GM12878 (cell line): ENCODE data around the gene CNR2. TPM values are rescaled to one million over a fixed set of nuclear protein-coding genes. Genes with fewer than 3 reads are reported as not detected.

Experiments used
- ATAC-seq: fragments of 200-7000 bp; cut with Tn5 transposase; 3 replicates; pipeline ENCODE4 v1.9.1; 2020; ENCODE audit warnings: mild to moderate bottlenecking, moderate library complexity
- BruUV-seq: library from RNA; stranded (reverse); fragments of 400-500 nt; replicated peaks from 2 replicates; lab custom pipeline; 2021; lab: Mats Ljungman, UMichigan
- CTCF ChIA-PET: fragments of 300-600 bp; sonication (Branson Sonifier 250); formaldehyde crosslinking; extraction: SDS; loops from one replicate; lab custom pipeline; 2021; ENCODE audit warnings: inconsistent platforms; lab: Yijun Ruan, JAX
- POLR2A ChIA-PET: fragments of 350-600 bp; formaldehyde crosslinking; extraction: SDS; loops from one replicate; lab custom pipeline; 2021; ENCODE audit warnings: inconsistent platforms; lab: Charles Lee
- RAD21 ChIA-PET: fragments of 300-600 bp; sonication (Branson Sonifier 250); formaldehyde crosslinking; loops from one replicate; lab custom pipeline; 2023; ENCODE audit warnings: antibody characterized with exemption; ENCODE audit not compliant: unreplicated experiment; lab: Charles Lee
- SMC1A ChIA-PET: fragments of 300-600 bp; sonication (Branson Sonifier 250); formaldehyde crosslinking; loops from one replicate; lab custom pipeline; 2023; ENCODE audit not compliant: unreplicated experiment, uncharacterized antibody; lab: Charles Lee
- DNase-seq: peaks from one replicate; pipeline ENCODE4 v3.0.0-alpha.2; 2011; ENCODE audit warnings: low read depth, low spot score
- FAIRE-seq: peaks from 3 replicates; lab custom pipeline; 2011; peaks lifted over from hg19 to GRCh38; lab: Jason Lieb, UNC
- H2AFZ ChIP-seq: 2 replicates; pipeline ENCODE4 v1.6.0; 2011; ENCODE audit warnings: low read depth, low read length, control low read depth; ENCODE audit not compliant: control insufficient read depth
- H3K27ac ChIP-seq: 2 replicates; pipeline ENCODE4 v1.5.1; 2011; ENCODE audit warnings: control low read depth; ENCODE audit not compliant: control insufficient read depth, insufficient read depth
- H3K27me3 ChIP-seq, 2 experiments: replicated peaks in 1 of 2; 2 replicates each; pipeline versions ENCODE4 v1.6.0 to v1.6.1; 2011; ENCODE audit warnings: low read length in 1 of 2; ENCODE audit not compliant: control insufficient read depth in 2 of 2, insufficient read depth in 2 of 2
- H3K36me3 ChIP-seq, 2 experiments: 2 replicates each; pipeline ENCODE4 v1.5.1; 2011; ENCODE audit warnings: low read length in 1 of 2; ENCODE audit not compliant: control insufficient read depth in 2 of 2, insufficient read depth in 2 of 2
- H3K4me1 ChIP-seq: 2 replicates; pipeline ENCODE4 v1.6.1; 2011; ENCODE audit warnings: mild to moderate bottlenecking, low read length, moderate library complexity, mixed read lengths; ENCODE audit not compliant: control insufficient read depth, insufficient read depth
- H3K4me2 ChIP-seq: 2 replicates; pipeline ENCODE4 v1.6.0; 2011; ENCODE audit warnings: control low read depth; ENCODE audit not compliant: control insufficient read depth, insufficient read depth
- H3K4me3 ChIP-seq: fragments of 200-600 bp; sonication (generic); 2 replicates; pipeline ENCODE4 v1.5.1; 2016
- H3K79me2 ChIP-seq: 2 replicates; pipeline ENCODE4 v1.6.0; 2011; ENCODE audit warnings: low read length; ENCODE audit not compliant: control insufficient read depth, insufficient read depth
- H3K9ac ChIP-seq: 2 replicates; pipeline ENCODE4 v1.8.0; 2011; ENCODE audit warnings: low read length, control low read depth, mixed read lengths; ENCODE audit not compliant: control insufficient read depth, insufficient read depth
- H3K9me3 ChIP-seq: replicated peaks from 3 replicates; pipeline ENCODE4 v1.5.1; 2011; ENCODE audit warnings: mild to moderate bottlenecking, low read length; ENCODE audit not compliant: control insufficient read depth, insufficient read depth
- H4K20me1 ChIP-seq: 2 replicates; pipeline ENCODE4 v1.6.0; 2011; ENCODE audit not compliant: control insufficient read depth, insufficient read depth
- CUX1 ChIP-seq: IDR thresholded peaks from 2 replicates; pipeline ENCODE4 v1.6.1; 2012; ENCODE audit warnings: improper control_type of control experiment, low read depth, low read length; ENCODE audit not compliant: insufficient replicate concordance
- FOS ChIP-seq: IDR thresholded peaks from 3 replicates; pipeline ENCODE4 v1.6.1; 2011; ENCODE audit warnings: borderline replicate concordance; ENCODE audit not compliant: insufficient read length; ENCODE audit errors: extremely low read depth
- GATAD2B ChIP-seq: fragments of 450-650 bp; conservative IDR thresholded peaks from 2 replicates; pipeline ENCODE4 v1.6.1; 2017; ENCODE audit warnings: low read depth, mild to moderate bottlenecking, moderate library complexity
- IKZF1 ChIP-seq: fragments of 450-650 bp; conservative IDR thresholded peaks from 2 replicates; pipeline ENCODE4 v1.6.1; 2017; ENCODE audit warnings: antibody characterized with exemption, mild to moderate bottlenecking
- MEF2B ChIP-seq: fragments of 450-650 bp; IDR thresholded peaks from 2 replicates; pipeline ENCODE4 v1.6.1; 2018; ENCODE audit warnings: mild to moderate bottlenecking, moderate library complexity; ENCODE audit not compliant: partially characterized antibody, poor library complexity, severe bottlenecking
- MLLT1 ChIP-seq: fragments of 450-650 bp; IDR thresholded peaks from 2 replicates; pipeline ENCODE4 v1.6.1; 2016; ENCODE audit warnings: mild to moderate bottlenecking
- NKRF ChIP-seq: fragments of 450-650 bp; conservative IDR thresholded peaks from 2 replicates; pipeline ENCODE4 v1.6.1; 2017; ENCODE audit warnings: mild to moderate bottlenecking, moderate library complexity
- PML ChIP-seq: IDR thresholded peaks from 2 replicates; pipeline ENCODE4 v1.6.1; 2012; ENCODE audit warnings: low read length, inconsistent platforms
- SIN3A ChIP-seq: IDR thresholded peaks from 2 replicates; pipeline ENCODE4 v1.6.1; 2012; ENCODE audit warnings: low read depth, low read length, improper control_type of control experiment
- SMARCA5 ChIP-seq: fragments of 450-650 bp; IDR thresholded peaks from 2 replicates; pipeline ENCODE4 v1.6.1; 2017; ENCODE audit warnings: mild to moderate bottlenecking
- SREBF1 ChIP-seq: IDR thresholded peaks from 2 replicates; pipeline ENCODE4 v1.6.1; 2012; ENCODE audit warnings: mild to moderate bottlenecking, low read length
- YBX1 ChIP-seq: fragments of 450-650 bp; IDR thresholded peaks from 2 replicates; pipeline ENCODE4 v1.6.1; 2016; ENCODE audit warnings: antibody characterized with exemption
- ZBED1 ChIP-seq: IDR thresholded peaks from 2 replicates; pipeline ENCODE4 v1.6.1; 2016; ENCODE audit warnings: borderline replicate concordance
- ZNF207 ChIP-seq: fragments of 450-650 bp; IDR thresholded peaks from 2 replicates; pipeline ENCODE4 v1.6.1; 2014; ENCODE audit warnings: antibody characterized with exemption, mild to moderate bottlenecking, borderline replicate concordance
- WGBS: methylation state at CpG from one replicate; pipeline ENCODE4 v1.1.6; 2016; ENCODE audit warnings: low lambda C conversion rate; ENCODE audit not compliant: insufficient replicate concordance, insufficient coverage; ENCODE audit errors: missing lambda C conversion rate; 5-methylcytosine and 5-hydroxymethylcytosine counted together
- in situ Hi-C: fragments of 300-500 bp; cut with MboI; formaldehyde crosslinking; loops from 9 replicates; pipeline ENCODE4 v1.14.3; 2018; ENCODE audit warnings: mixed read lengths
- intact Hi-C: fragments of 100-400 bp; cut with micrococcal nuclease; formaldehyde crosslinking; loops from one replicate; pipeline ENCODE4 v1.14.2; 2022; ENCODE audit not compliant: unreplicated experiment
- polyA plus RNA-seq, 11 experiments: library from polyadenylated mRNA; depleted of rRNA in 4 of 11; unstranded in 6 of 11; stranded (reverse) in 5 of 11; fragments of >200 nt; fragmentation: Nextera tagmentation in 4 of 11; fragmentation: Illumina TruSeq in 1 of 11; extraction: Ambion mirVana in 4 of 11; extraction: Trizol in 1 of 11; gene quantifications; 1 replicate in 1 of 11; 2 replicates in 10 of 11; pipeline versions ENCODE4 v1.2.1 to v1.2.3, GENCODE V29; 2011 to 2016; ENCODE audit warnings: inconsistent platforms in 2 of 11, missing spikeins in 2 of 11, low read depth in 1 of 11
- total RNA-seq, 4 experiments: library from RNA; depleted of rRNA in 3 of 4; stranded (reverse); fragments of >200 nt in 3 of 4; fragmentation: Illumina TruSeq in 1 of 4; extraction: Trizol in 1 of 4; gene quantifications; 2 replicates each; pipeline versions ENCODE4 v1.2.1 to v1.2.3, GENCODE V29; 2013 to 2021

CNR2 gene
- total and polyA plus RNA-seq, 10 of the 15 experiments (the other 5 are each of a cell fraction or from before 2014, with no cell fraction given): 0.46 to 19.8 (median 12.2) TPM

GRCh38 chr1:23960291-23961020 is 47.3 kb upstream of the CNR2 start:
- Histone ChIP-seq H3K27ac (peak overlapping the region; percentile 97), H3K4me1 (peaks cover 30% of the 10 kb centered on the region), H3K9ac (peak overlapping the region; percentile 98), H3K27me3 (no peaks in the 10 kb centered on the region), H3K4me2 (peak overlapping the region; percentile 51; the same call in 1 of the 2 replicates), H2AFZ (no peak overlapping the region), H4K20me1 (no peaks in the 10 kb centered on the region), H3K9me3 (no peaks in the 10 kb centered on the region), H3K36me3 (peaks cover 0 to 3% of the 10 kb centered on the region in 2 experiments; a peak in 2 of 4 replicates), H3K4me3 (peak overlapping the region; percentile 87), H3K79me2 (peaks cover 36% of the 10 kb centered on the region)
- SMC1A ChIA-PET: interaction anchor here (0.9 to 9.6 kb wide), 9 partner anchors 10 to 83 kb away, joined by 3 to 77 read pairs (median 5); partner anchors contain the start of gene SRSF10
- POLR2A ChIA-PET: interaction anchor here (0.6 to 8.1 kb wide), 8 partner anchors 13 to 80 kb away, joined by 3 to 108 read pairs (median 6); partner anchors contain the start of gene SRSF10
- RAD21 ChIA-PET: interaction anchor here (0.9 to 3.6 kb wide), 7 partner anchors 13 to 68 kb away, joined by 3 to 29 read pairs (median 11); no protein-coding TSS in a partner anchor
- ATAC-seq (no peak), DNase-seq (no peak), FAIRE-seq (peak; percentile 69)
- TSS peak; percentile 69 for BruUV-seq
- intact Hi-C loops: loop anchor here (5.0 kb wide), 1 partner anchor 432 kb away; no protein-coding TSS in a partner anchor
- in situ Hi-C loops: no loop called here
- WGBS: 0% methylated on average over 15 of the region's 15 CpGs
- CTCF ChIA-PET: interaction anchor here (0.7 to 3.4 kb wide), 8 partner anchors 8 to 151 kb away, joined by 3 to 21 read pairs (median 4); partner anchors contain the start of gene SRSF10
- TF ChIP-seq ZBED1 (0 out of 2 replicates have a peak, but pooled peaks have one; percentile 17), GATAD2B (0 out of 2 replicates have a peak, but pooled peaks have one; percentile 1), SMARCA5 (no peak), SIN3A (peak; percentile 22; the same call in 1 of the 2 replicates), MEF2B (peak; percentile 2), YBX1 (no peak), IKZF1 (0 out of 2 replicates have a peak, but pooled peaks have one; percentile 7), NKRF (peak; percentile 33; the same call in 1 of the 2 replicates), SREBF1 (no peak), MLLT1 (0 out of 2 replicates have a peak, but pooled peaks have one; percentile 69), PML (0 out of 2 replicates have a peak, but pooled peaks have one; percentile 20), ZNF207 (no peak), CUX1 (no peak), FOS (no peak)
